Measurements from ENCODE around the gene HOXC13.

HOXC13 gene

DNA sequence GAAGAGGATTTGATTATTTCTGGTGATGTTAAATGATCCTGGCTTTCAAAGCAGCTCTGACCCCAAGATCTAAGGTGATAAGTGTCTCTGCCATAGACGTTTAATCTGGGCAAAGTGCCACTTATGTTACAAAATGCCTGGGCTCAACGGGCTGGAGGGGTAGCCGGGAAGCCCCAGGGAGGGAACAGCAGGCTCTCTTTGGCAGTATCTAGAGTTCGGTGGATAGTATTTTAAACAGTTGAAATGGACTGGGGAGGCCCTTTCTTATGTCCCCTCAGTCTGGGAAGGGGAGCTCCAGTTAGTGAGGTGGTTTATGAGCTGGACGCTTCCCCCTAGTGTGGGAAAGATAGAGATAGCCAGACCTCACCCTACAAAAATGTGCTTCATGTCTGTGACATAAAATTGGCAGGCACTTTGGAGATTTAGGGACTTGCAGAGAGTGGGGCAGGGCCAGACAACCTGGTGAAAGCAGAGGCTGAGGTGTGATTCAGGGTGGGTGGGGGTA is 28.8 kb downstream of the HOXC13 start:
- WGBS (ENCODE audit: insufficient coverage), result 21% methylated on average over 4 of the region's 5 CpGs
- Histone ChIP-seq H3K27me3 (replicated peaks in 2 of 5; ENCODE audit: control insufficient read depth in 4 of 5, insufficient read depth in 5 of 5, low read length in 4 of 5) (peaks cover 28 to 100% (median 80%) of the 10 kb centered on the region in 5 experiments), H3K27ac (ENCODE audit: insufficient read depth in 1 of 2, low read depth in 1 of 2, low read length in 2 of 2, poor library complexity in 1 of 2, severe bottlenecking in 2 of 2) (no peak overlapping the region), H3K4me1 (ENCODE audit: control extremely low read depth in 1 of 4, control insufficient read depth in 4 of 4, insufficient read depth in 4 of 4, low read length in 3 of 4) (no peaks in the 10 kb centered on the region), H3K9me3 (ENCODE audit: control extremely low read depth in 1 of 5, control insufficient read depth in 4 of 5, insufficient read depth in 2 of 5, low read depth in 1 of 5, low read length in 4 of 5) (peaks cover 0 to 5% (median 0%) of the 10 kb centered on the region in 5 experiments), H3K36me3 (ENCODE audit: control insufficient read depth in 4 of 4, insufficient read depth in 4 of 4, low read length in 3 of 4) (no peaks in the 10 kb centered on the region), H3K4me3 (ENCODE audit: control insufficient read depth in 1 of 7, extremely low read depth in 1 of 7, insufficient read depth in 4 of 7, low read depth in 2 of 7, low read length in 6 of 7) (no peak overlapping the region)
- DNase-seq, result no peak
- CTCF ChIA-PET, result no interaction called here
- POLR2A ChIA-PET, result no interaction called here

DNA sequence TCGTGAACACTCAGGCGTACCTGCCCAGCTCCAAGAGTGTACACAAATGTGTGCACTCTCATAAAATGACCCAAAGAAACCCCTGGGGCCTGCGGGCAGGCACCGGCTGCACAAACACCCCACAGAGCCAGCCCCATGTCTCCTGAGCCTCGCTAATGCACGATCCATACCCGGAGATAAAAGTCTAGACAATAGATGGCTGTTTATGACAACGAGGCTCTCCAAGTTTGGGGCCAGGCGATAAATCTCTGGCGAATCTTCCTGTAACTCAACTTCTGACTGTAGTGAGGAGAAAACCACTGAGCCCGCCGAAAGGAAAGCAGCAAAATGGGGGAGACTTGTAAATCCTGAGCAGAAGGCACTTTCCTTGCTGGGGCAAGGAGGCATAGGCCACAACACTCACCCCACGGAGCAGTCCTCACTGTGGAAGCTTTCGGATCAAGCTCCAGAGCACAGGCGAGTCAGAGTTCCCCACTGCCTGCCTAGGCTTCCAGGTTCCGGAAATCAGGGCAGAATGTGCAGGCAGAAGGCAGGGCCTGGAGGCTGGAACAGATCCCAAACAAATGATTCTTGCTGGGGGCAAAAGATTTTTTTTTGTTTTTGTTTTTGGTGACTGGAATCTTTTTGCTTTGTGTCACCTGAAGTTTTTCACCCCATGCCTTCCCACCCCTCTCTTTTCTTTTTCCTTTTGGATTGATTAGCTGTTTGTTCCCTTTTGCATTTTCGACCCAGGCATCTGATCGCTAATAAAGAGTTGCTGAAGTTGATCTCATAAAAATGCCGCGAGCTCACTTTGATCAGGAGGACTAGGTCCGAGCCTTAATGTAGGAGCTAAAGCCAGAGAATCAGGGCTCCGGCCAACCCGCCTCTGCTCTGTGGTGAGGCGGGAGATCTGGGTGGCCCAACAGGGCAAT is 29.8 kb downstream of the HOXC13 start:
- no peak overlapping the region for H3K4me3 ChIP-seq (ENCODE audit: control insufficient read depth in 1 of 7, extremely low read depth in 1 of 7, insufficient read depth in 4 of 7, low read depth in 2 of 7, low read length in 6 of 7)
- ChIA-PET POLR2A (no interaction called here), CTCF (interaction anchor here (0.6 to 1.6 kb wide), 4 partner anchors 10 to 22 kb away, joined by 3 to 4 read pairs (median 3); no protein-coding TSS in a partner anchor)
- DNase-seq, result no peak
- peaks cover 0 to 11% (median 0%) of the 10 kb centered on the region in 5 experiments for H3K9me3 ChIP-seq (ENCODE audit: control extremely low read depth in 1 of 5, control insufficient read depth in 4 of 5, insufficient read depth in 2 of 5, low read depth in 1 of 5, low read length in 4 of 5)
- no peaks in the 10 kb centered on the region for H3K36me3 ChIP-seq (ENCODE audit: control insufficient read depth in 4 of 4, insufficient read depth in 4 of 4, low read length in 3 of 4)
- H3K27ac ChIP-seq (ENCODE audit: insufficient read depth in 1 of 2, low read depth in 1 of 2, low read length in 2 of 2, poor library complexity in 1 of 2, severe bottlenecking in 2 of 2), result no peak overlapping the region
- peaks cover 0 to 2% (median 0%) of the 10 kb centered on the region in 4 experiments for H3K4me1 ChIP-seq (ENCODE audit: control extremely low read depth in 1 of 4, control insufficient read depth in 4 of 4, insufficient read depth in 4 of 4, low read length in 3 of 4)
- 7% methylated on average over 24 of the region's 24 CpGs for WGBS (ENCODE audit: insufficient coverage)
- H3K27me3 ChIP-seq (replicated peaks in 2 of 5; ENCODE audit: control insufficient read depth in 4 of 5, insufficient read depth in 5 of 5, low read length in 4 of 5), result peaks cover 21 to 100% (median 82%) of the 10 kb centered on the region in 5 experiments

DNA sequence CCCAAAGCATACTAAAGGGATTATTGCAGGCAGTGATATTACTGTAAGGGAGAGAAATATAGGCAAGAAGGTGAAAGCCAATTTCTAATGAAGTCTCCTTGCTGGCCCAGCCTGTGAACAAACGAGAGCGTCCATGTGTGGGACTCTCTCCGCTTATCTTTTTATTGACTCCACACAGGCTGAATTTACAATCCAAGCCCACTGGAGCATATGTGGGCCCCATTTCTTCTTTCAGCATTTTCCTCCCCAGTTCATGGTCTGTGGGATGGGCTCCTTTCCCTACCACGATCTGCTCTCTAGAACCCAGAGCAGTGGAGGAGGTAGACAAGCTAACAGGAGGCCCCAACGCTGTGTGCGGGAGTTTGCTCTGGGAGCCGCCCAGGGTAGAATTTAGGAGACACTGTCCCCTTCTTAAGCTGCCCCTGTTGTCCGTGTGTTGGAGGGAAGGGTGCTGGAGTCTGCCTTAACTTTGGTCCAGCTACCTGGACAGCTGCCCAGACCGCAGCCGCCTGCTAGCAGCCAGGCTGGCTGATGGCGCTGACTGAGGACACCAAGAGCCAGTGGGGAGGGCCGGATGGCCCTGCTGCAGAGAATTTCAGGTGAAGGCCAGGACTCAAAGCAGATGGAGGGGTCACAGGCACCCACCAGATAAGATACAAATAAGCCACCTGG is 31.1 kb downstream of the HOXC13 start:
- no peak overlapping the region for H3K4me3 ChIP-seq (ENCODE audit: control insufficient read depth in 1 of 7, extremely low read depth in 1 of 7, insufficient read depth in 4 of 7, low read depth in 2 of 7, low read length in 6 of 7)
- CTCF ChIA-PET, result interaction anchor here (1.6 kb wide), 1 partner anchor 14 kb away, joined by 4 read pairs; no protein-coding TSS in a partner anchor
- peaks cover 16 to 100% (median 73%) of the 10 kb centered on the region in 5 experiments for H3K27me3 ChIP-seq (replicated peaks in 2 of 5; ENCODE audit: control insufficient read depth in 4 of 5, insufficient read depth in 5 of 5, low read length in 4 of 5)
- no peaks in the 10 kb centered on the region for H3K36me3 ChIP-seq (ENCODE audit: control insufficient read depth in 4 of 4, insufficient read depth in 4 of 4, low read length in 3 of 4)
- 25% methylated on average over 11 of the region's 12 CpGs for WGBS (ENCODE audit: insufficient coverage)
- POLR2A ChIA-PET, result no interaction called here
- H3K4me1 ChIP-seq (ENCODE audit: control extremely low read depth in 1 of 4, control insufficient read depth in 4 of 4, insufficient read depth in 4 of 4, low read length in 3 of 4), result peaks cover 0 to 10% (median 4%) of the 10 kb centered on the region in 4 experiments
- no peak overlapping the region for H3K27ac ChIP-seq (ENCODE audit: insufficient read depth in 1 of 2, low read depth in 1 of 2, low read length in 2 of 2, poor library complexity in 1 of 2, severe bottlenecking in 2 of 2)
- no peak for DNase-seq
- H3K9me3 ChIP-seq (ENCODE audit: control extremely low read depth in 1 of 5, control insufficient read depth in 4 of 5, insufficient read depth in 2 of 5, low read depth in 1 of 5, low read length in 4 of 5), result peaks cover 0 to 8% (median 0%) of the 10 kb centered on the region in 5 experiments

DNA sequence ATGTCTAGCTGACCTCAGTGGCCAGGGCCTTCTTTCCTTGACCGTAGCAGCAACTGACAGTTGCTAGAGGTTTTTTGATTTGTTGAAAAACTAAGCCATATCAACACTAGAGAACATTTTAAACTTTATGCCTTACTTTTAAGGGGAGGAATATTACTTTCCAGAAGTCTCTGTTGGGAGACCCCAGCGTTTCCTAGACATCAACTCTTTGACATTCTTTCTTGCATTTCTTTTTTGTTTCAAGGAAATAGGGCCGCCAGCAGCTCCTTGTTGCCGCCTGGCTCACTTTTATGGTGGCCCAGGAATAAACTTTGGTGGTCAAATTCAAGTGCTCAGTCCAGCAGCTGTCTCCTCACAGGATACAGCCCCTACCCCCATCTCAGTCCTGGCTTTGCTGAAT is 31.8 kb downstream of the HOXC13 start:
- 17% methylated on average over 1 of the region's 4 CpGs for WGBS (ENCODE audit: insufficient coverage)
- H3K27me3 ChIP-seq (replicated peaks in 2 of 5; ENCODE audit: control insufficient read depth in 4 of 5, insufficient read depth in 5 of 5, low read length in 4 of 5), result peaks cover 13 to 100% (median 72%) of the 10 kb centered on the region in 5 experiments
- no peaks in the 10 kb centered on the region for H3K36me3 ChIP-seq (ENCODE audit: control insufficient read depth in 4 of 4, insufficient read depth in 4 of 4, low read length in 3 of 4)
- H3K9me3 ChIP-seq (ENCODE audit: control extremely low read depth in 1 of 5, control insufficient read depth in 4 of 5, insufficient read depth in 2 of 5, low read depth in 1 of 5, low read length in 4 of 5), result peaks cover 0 to 6% (median 0%) of the 10 kb centered on the region in 5 experiments
- no peak overlapping the region for H3K4me3 ChIP-seq (ENCODE audit: control insufficient read depth in 1 of 7, extremely low read depth in 1 of 7, insufficient read depth in 4 of 7, low read depth in 2 of 7, low read length in 6 of 7)
- DNase-seq, result no peak
- H3K27ac ChIP-seq (ENCODE audit: insufficient read depth in 1 of 2, low read depth in 1 of 2, low read length in 2 of 2, poor library complexity in 1 of 2, severe bottlenecking in 2 of 2), result no peak overlapping the region
- POLR2A ChIA-PET, result no interaction called here
- peaks cover 0 to 10% (median 4%) of the 10 kb centered on the region in 4 experiments for H3K4me1 ChIP-seq (ENCODE audit: control extremely low read depth in 1 of 4, control insufficient read depth in 4 of 4, insufficient read depth in 4 of 4, low read length in 3 of 4)
- CTCF ChIA-PET, result no interaction called here

DNA sequence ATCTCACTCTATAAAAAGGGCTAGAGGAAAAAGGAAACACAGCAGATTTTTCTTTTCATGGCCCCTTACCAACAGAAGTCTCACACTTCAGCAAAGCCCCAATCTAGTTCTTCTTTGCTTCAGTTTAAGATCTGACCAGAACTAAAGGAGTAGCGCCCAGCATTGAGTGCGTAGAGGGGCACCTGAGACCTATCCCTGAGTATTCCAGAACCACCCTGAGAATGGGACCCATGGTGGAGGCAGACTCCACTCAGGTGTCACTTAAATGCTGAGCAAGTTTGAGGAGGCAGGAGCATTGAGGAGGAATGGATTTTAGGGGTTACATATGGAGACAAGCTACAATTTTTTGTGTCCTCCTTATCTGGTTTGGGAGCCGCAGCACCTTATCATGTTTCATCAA is 32.5 kb downstream of the HOXC13 start:
- no peak overlapping the region for H3K4me3 ChIP-seq (ENCODE audit: control insufficient read depth in 1 of 7, extremely low read depth in 1 of 7, insufficient read depth in 4 of 7, low read depth in 2 of 7, low read length in 6 of 7)
- H3K9me3 ChIP-seq (ENCODE audit: control extremely low read depth in 1 of 5, control insufficient read depth in 4 of 5, insufficient read depth in 2 of 5, low read depth in 1 of 5, low read length in 4 of 5), result peaks cover 0 to 11% (median 3%) of the 10 kb centered on the region in 5 experiments
- CTCF ChIA-PET, result interaction anchor here (1.3 kb wide), 2 partner anchors 12 to 14 kb away, joined by 3 to 4 read pairs; partner anchors contain the start of gene HOXC10

DNA sequence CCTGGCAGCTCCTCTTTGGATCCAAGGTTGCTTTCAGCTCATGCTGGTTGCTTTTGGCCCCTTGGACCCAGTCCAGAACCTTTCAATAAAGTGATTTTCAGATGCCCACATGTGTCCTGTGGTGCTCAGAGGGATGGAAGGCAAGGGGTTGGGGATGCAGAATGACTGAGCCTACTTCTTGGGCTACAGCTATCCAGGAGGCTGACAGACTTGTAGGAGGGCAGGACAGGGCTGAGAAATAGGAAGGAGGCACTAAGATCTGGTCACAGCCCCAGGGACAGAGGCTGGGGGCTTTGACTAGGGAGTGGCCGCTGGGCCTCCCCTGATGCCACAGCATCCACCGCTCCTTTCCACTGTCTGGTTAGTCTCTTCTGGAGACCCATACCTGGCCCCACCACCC is 33.1 kb downstream of the HOXC13 start:
- CTCF ChIA-PET, result interaction anchor here (0.9 to 1.3 kb wide), 3 partner anchors 12 to 20 kb away, joined by 3 to 4 read pairs (median 3); partner anchors contain the start of gene HOXC10
- H3K27me3 ChIP-seq (replicated peaks in 2 of 5; ENCODE audit: control insufficient read depth in 4 of 5, insufficient read depth in 5 of 5, low read length in 4 of 5), result peaks cover 15 to 100% (median 78%) of the 10 kb centered on the region in 5 experiments
- WGBS (ENCODE audit: insufficient coverage), result 30% methylated on average over 2 of the region's 2 CpGs
- POLR2A ChIA-PET, result no interaction called here
- H3K4me3 ChIP-seq (ENCODE audit: control insufficient read depth in 1 of 7, extremely low read depth in 1 of 7, insufficient read depth in 4 of 7, low read depth in 2 of 7, low read length in 6 of 7), result no peak overlapping the region
- DNase-seq, result no peak
- peaks cover 0 to 14% (median 3%) of the 10 kb centered on the region in 5 experiments for H3K9me3 ChIP-seq (ENCODE audit: control extremely low read depth in 1 of 5, control insufficient read depth in 4 of 5, insufficient read depth in 2 of 5, low read depth in 1 of 5, low read length in 4 of 5)
- peaks cover 0 to 10% (median 4%) of the 10 kb centered on the region in 4 experiments for H3K4me1 ChIP-seq (ENCODE audit: control extremely low read depth in 1 of 4, control insufficient read depth in 4 of 4, insufficient read depth in 4 of 4, low read length in 3 of 4)
- H3K27ac ChIP-seq (ENCODE audit: insufficient read depth in 1 of 2, low read depth in 1 of 2, low read length in 2 of 2, poor library complexity in 1 of 2, severe bottlenecking in 2 of 2), result no peak overlapping the region
- no peaks in the 10 kb centered on the region for H3K36me3 ChIP-seq (ENCODE audit: control insufficient read depth in 4 of 4, insufficient read depth in 4 of 4, low read length in 3 of 4)

More for the DNA sequence above, 32.5 kb downstream of the HOXC13 start:
- WGBS (ENCODE audit: insufficient coverage), result 48% methylated on average over 2 of the region's 3 CpGs
- POLR2A ChIA-PET, result no interaction called here
- H3K36me3 ChIP-seq (ENCODE audit: control insufficient read depth in 4 of 4, insufficient read depth in 4 of 4, low read length in 3 of 4), result no peaks in the 10 kb centered on the region
- DNase-seq, result no peak
- H3K4me1 ChIP-seq (ENCODE audit: control extremely low read depth in 1 of 4, control insufficient read depth in 4 of 4, insufficient read depth in 4 of 4, low read length in 3 of 4), result peaks cover 0 to 10% (median 4%) of the 10 kb centered on the region in 4 experiments
- H3K27me3 ChIP-seq (replicated peaks in 2 of 5; ENCODE audit: control insufficient read depth in 4 of 5, insufficient read depth in 5 of 5, low read length in 4 of 5), result peaks cover 13 to 100% (median 77%) of the 10 kb centered on the region in 5 experiments
- no peak overlapping the region for H3K27ac ChIP-seq (ENCODE audit: insufficient read depth in 1 of 2, low read depth in 1 of 2, low read length in 2 of 2, poor library complexity in 1 of 2, severe bottlenecking in 2 of 2)

Data from common myeloid progenitor, CD34-positive (primary cell).